Measurements from ENCODE around the gene PMFBP1.

The PMFBP1 gene

GRCh38 chr16:72172105-72173034 lies at the start of gene PMFBP1:
TSS of gene PMFBP1 (minus strand) at chr16:72172155. CDS start at chr16:72171208, 947 bp downstream.
- DNase-seq: no peak

DNA sequence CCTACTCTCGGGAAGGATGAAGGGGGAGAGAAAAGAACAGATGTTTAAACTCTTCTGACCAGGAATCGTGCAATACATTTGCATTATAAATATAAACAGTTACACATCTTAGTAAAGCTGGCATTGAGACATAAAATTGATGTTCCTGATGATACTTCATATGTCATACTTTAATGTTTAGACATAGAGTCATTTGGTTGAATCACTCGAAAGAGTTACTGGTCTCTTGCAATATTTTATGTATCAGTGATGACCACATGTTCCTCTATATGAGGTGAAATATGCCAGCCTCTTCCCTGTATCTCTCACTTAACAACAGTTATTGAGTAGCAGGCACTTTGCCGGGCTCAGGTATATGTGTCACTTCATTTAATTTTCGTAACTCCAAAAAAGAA lies 49.7 kb upstream of the PMFBP1 start:
- no peak for DNase-seq

- DNase-seq: no peak
Observed at GRCh38 chr16:72220875-72221629, 49.1 kb upstream of the PMFBP1 start.

GRCh38 chr16:72219282-72219681 lies 47.3 kb upstream of the PMFBP1 start:
- no peak for DNase-seq

- no peak for DNase-seq
Observed at GRCh38 chr16:72216767-72217166, 44.8 kb upstream of the PMFBP1 start.

- no peak for DNase-seq
Observed at GRCh38 chr16:72214821-72215220, 42.9 kb upstream of the PMFBP1 start.

- no peak for DNase-seq
Observed at GRCh38 chr16:72211110-72211509, 39.2 kb upstream of the PMFBP1 start.

DNA sequence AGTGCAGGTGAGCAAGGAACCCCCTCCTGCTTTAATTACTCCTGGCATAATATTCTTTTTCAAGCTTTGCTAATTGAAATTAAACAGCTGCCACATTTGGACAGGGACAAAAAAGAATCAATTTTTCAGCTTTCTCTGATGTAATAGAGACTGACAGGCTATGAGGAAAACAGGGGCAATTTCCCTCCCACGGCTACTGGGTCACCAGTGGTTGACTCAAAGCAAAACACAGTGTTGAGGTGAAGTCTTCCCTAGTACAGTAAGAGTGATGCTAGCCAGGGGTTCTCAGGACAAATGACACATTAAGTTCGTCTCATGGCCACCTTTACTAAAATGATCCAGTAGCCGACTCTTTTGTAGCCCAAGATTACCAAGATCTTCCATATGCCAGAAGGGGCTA lies 38.6 kb upstream of the PMFBP1 start:
- no peak for DNase-seq

DNA sequence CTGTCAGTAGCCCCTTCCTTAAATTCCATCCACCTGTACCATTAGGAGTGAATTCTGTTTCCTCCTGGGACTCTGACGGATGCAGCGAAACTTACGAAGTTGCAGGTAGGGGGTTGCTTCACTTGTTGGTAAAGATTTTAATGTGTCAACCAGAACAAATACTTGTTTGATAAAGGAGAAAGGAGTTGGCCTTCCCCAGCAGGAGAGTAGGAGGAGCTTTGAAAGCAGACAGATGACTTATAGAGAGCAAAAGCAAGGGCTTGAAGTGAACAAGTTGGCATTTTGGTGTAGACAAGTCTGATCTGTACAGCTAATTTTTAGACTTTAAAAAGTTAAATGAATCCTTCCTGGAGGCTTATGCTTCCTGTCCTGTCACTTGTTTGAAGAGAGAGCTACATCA lies 38.1 kb upstream of the PMFBP1 start:
- DNase-seq: no peak

DNA sequence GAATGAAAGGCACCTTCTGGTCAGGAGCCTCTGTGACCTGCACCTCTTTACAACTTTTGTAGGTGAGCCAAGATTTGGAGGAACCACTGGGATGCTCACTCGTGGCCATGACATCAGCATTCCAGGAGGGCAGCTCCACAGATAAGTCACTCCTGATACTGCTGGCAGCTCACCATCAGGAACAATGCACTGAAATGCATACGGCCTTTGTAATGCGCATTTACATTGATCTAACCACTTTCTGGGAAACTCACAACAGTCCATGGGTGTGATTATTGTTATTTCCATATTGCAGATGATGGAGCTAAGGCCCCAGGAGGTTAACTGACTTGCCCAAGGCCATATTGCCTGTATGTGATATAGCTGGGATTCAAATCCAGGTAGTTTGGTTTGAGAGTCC lies 34.3 kb upstream of the PMFBP1 start:
- no peak for DNase-seq

- DNase-seq: no peak
Observed at GRCh38 chr16:72203401-72203800, 31.4 kb upstream of the PMFBP1 start.

DNA sequence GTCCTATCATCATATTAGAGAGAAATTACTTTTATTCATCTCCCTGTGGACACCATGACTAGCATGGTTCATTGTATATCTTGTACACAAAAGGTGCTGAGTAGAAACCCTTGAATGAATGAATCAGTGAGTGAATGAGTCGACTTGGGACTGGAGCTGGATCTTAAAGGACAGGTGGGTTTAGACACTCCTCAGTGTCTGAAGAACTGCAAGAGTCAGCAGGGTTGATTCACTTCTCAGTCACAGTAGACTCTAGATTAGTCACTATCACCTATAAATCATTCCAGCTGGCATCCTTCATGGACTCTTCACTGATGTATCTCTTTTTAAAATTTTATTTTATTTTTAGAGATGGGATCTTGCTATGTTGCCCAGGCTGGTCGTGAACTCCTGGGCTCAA lies 30.1 kb upstream of the PMFBP1 start:
- DNase-seq: no peak

DNA sequence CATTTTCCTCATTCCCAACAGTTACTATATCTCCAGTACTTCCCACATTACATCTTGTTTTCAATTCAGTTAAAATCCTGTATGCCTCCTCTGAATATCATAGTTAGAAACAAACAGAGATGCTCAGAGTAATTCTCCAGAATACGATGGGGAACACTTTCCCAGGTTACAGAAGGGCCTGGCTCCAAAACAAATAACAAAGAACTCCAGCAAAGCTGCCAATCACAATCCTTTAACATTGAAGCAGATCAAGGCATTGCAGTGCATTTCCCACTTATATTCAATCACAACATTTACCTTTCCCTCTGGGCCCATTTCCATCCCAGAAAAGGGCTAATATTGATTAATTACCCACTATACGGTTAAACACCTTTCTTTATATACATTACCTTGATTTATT lies 29.4 kb upstream of the PMFBP1 start:
- no peak for DNase-seq

DNA sequence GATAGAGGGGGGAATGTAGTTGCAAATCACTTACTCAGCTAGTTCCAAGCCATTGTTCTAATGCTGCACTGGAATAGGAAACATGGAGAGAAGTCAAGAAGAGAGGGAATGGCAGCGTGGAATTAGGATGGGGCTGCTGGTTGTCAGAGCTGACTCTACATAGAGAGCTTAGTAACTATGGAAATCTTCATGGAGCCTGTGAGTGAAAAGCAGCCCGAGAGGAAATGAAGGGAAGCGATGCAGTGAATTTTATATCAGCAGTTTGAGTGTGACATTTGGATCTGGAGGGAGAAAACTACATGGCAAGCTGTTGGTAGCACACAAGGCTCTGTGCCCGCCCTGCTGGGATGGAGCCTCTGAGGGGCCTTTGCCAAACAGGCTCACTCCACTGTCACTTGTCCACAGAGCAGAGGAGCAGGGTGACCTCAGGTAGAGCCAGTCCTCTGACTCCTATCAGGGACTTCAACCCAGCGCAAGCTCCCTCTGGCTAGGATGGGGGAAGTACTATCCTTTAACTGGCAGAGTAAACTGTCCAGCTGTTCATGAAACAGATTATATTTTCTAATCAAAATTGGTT lies 27.9 kb upstream of the PMFBP1 start:
- DNase-seq: no peak

DNA sequence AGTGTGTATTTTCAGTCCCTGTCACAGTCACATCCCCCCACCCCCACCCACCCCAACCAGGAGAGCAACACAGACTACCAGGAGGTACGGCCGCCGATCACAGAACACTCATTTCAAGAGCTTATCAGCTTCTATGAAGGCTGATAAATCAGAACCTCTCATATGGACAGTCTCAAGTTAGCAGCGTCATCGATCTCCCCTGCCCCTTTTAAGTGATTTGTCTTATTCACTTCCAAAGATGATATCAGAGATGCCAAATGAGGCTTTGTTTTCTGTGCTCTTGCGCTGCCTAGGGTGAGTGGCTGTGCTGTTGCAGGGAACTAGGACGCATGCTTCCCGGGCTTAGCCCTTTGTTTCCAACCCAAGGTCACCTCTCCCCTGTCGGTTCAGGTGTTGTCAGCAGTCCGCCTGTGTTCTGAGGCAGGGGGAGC lies 26.8 kb upstream of the PMFBP1 start:
- no peak for DNase-seq

GRCh38 chr16:72198021-72198711 lies 26.2 kb upstream of the PMFBP1 start:
- no peak for DNase-seq

DNA sequence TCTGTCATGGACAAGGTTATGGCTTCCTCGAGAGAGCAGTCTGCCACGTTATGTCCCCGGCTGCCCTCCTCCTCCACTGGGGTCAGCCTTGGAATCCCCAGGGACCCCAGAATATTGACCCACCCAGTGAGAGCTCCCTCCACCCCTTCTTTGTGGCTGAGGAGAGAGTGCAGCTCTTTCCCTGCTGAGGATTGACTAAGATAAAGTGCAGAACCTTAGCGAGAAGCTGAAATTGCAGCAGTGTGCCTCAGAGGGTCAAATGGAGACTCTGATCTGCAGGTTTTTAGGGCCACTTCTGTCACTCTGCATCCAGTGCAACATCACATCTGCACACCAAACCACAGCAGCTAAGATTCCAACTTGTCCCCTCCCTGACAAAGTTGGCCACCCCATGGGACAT lies 25.6 kb upstream of the PMFBP1 start:
- DNase-seq: no peak

DNA sequence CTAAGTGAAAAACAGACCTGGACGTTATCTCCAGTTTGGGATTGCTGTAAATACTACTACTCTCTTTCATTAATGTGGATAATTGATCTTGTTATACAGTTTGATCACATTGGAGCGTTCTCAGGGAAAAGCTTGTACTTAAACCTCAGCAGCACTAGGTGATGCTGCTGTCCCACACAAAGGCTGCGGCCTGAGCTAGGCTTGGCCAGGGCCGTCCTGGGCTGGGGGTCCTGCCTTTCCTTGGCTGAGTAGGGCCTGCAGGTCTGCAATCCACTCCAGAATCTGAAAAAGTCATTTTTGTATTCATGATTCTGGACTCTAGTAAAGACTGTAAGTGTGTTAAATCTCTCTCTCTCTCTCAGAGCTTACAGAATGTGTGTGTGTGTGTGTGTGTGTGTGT lies 23.7 kb upstream of the PMFBP1 start:
- no peak for DNase-seq

DNA sequence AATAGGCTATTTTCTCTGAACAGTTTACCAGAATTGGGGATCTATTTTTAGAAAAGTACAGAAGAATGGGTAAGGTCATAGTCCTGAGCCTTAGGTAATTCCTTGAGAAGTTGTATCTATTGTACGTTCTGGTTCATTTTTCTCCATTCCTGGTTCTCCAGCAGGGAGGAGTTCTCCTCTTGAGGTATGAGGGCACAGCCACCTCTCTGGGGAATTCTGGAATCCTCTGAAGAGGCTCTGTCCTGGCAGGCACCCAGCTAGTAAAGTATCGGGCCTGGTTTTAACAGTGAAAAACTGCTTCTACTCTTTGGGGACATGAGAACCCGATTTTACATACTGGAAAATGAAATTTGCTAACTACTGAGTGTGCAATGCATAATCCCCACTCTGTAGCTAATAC lies 19.6 kb upstream of the PMFBP1 start:
- no peak for DNase-seq

- DNase-seq: no peak
Observed at GRCh38 chr16:72189865-72190371, 18.0 kb upstream of the PMFBP1 start.

DNA sequence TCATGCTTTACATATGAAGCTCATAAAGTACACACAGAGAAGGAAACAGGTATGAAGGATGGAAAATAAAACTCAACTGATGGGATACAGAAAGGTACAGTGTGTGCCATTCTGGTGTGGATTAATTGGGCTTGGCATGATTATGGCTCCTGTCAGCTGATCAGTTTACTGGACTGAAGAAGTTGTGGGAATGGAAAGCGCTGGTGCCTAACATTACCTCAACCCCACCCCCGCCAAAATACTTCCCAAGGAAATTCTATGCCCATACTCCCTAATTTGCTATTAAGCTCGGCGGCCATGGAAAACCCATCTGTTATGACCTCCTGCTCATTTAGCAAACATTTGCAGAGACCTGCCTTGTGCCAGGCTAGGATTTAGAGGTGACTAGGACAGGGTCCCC lies 16.6 kb upstream of the PMFBP1 start:
- no peak for DNase-seq

DNA sequence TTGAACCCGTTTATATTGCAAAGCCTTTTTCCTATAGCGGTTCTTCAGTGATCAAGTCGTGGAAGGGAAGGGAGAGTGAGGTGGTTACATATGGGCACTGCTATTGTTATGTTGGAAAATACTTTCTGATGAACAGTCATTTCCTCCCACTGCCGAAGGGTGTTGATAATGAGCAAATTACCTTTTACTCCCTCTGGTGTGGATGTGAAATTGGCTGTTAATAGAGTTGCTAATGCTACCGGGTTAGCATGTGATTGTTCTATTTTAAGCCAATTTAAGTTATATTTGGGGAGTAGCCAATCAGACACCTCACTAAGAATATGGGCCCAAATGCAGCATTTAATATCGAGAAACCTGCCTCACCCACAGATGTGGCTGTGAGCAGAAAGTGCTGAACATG lies 15.6 kb upstream of the PMFBP1 start:
- DNase-seq: no peak

DNA sequence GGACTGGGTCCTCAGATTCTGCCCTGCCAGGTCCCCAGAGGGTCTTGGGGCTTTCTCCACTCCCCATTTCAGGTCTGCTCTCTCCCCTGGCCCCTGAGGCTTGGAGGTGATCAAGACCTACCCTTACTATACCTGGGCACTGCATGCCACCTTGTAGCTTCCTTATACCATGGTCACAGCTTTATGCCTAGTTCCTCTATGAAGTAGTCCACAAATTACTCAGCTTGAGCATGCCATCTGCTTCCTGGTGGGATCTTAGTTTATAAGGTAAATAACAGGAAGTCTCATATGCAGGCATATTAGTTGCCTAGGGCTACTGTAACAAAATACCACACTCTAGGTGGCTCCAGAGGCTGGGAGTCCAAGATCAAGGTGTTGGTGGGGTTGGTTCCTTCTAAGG lies 11.0 kb upstream of the PMFBP1 start:
- DNase-seq: no peak

All from activated CD4-positive, alpha-beta T cell treated with anti-CD3 and anti-CD28 coated beads, Interleukin-2, amount 50 U/mL, for 4 hours (primary cell).